ENCODE results near the gene PRSS16.

PRSS16 gene

DNA sequence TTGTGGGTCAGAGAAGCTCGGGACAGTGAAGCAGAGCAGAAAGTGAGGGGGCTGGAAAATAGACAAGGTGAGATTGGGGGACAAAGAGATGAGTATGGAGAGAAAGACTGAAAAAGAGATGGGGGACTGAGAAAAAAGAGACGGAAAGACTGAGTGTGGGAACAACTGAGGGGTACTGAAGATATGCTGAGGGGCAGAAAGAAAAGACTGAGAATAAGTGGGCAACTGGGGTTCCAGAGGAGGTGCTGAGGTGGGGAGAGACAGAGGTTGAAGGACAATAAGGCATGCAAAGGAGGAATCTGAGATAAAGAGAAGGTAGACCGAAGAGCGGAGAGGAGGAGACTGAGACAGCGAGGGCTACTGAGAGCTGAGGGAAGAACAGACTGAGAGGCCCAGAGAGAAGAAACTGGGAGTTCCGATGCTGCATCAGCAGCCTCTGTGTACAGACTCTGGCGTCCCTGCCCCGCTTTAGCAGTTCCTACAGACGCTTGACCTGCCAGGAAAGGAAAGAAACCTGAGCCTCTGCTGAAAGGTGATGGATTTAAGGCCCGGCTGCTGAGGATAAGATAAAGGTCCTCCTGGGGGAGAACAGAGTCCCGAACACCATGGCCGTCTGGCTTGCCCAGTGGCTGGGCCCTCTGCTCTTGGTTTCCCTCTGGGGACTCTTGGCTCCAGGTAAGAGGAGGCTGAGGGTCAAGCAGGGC is at the start of gene PRSS16:
PRSS16 (plus strand) TSS at position 569 of the 704 bp plus-strand sequence; CDS start at position 606, 37 bp downstream.
- no peaks in the 10 kb centered on the region for H3F3A ChIP-seq (ENCODE audit: low read depth)
- H3K9me2 ChIP-seq (replicated peaks; ENCODE audit: low read depth, low read length), result no peaks in the 10 kb centered on the region
- no peak within 1 kb of the TSS for H2AFZ ChIP-seq (ENCODE audit: low read length)
- no peaks in the 10 kb centered on the region for H4K20me1 ChIP-seq (ENCODE audit: insufficient read depth, low read length, poor library complexity, severe bottlenecking)
- H3K9me3 ChIP-seq (ENCODE audit: insufficient read depth, low read depth, low read length), result no peaks in the 10 kb centered on the region
- H3K4me2 ChIP-seq (ENCODE audit: low read depth, low read length, poor library complexity, severe bottlenecking), result no peak within 1 kb of the TSS
- no peaks in the 10 kb centered on the region for H3K27me3 ChIP-seq (ENCODE audit: insufficient read depth, low read length, poor library complexity, severe bottlenecking)
- H3K4me1 ChIP-seq (ENCODE audit: insufficient read depth, low read length, poor library complexity, severe bottlenecking), result no peaks in the 10 kb centered on the region
- H3K9ac ChIP-seq (ENCODE audit: low read depth, low read length, poor library complexity, severe bottlenecking), result no peak within 1 kb of the TSS
- no peak within 1 kb of the TSS for H3K4me3 ChIP-seq (ENCODE audit: low read length, poor library complexity, severe bottlenecking)
- TF ChIP-seq EZH2phosphoT487 (IDR thresholded peaks at IDR 0.05; ENCODE audit: borderline replicate concordance) (no peak), CTCF (conservative IDR thresholded peaks at IDR 0.05; ENCODE audit: low read length) (no peak)
- H3K36me3 ChIP-seq (ENCODE audit: insufficient read depth, low read length), result no peaks in the 10 kb centered on the region
- H3K79me2 ChIP-seq (ENCODE audit: insufficient read depth, low read length), result no peaks in the 10 kb centered on the region

DNA sequence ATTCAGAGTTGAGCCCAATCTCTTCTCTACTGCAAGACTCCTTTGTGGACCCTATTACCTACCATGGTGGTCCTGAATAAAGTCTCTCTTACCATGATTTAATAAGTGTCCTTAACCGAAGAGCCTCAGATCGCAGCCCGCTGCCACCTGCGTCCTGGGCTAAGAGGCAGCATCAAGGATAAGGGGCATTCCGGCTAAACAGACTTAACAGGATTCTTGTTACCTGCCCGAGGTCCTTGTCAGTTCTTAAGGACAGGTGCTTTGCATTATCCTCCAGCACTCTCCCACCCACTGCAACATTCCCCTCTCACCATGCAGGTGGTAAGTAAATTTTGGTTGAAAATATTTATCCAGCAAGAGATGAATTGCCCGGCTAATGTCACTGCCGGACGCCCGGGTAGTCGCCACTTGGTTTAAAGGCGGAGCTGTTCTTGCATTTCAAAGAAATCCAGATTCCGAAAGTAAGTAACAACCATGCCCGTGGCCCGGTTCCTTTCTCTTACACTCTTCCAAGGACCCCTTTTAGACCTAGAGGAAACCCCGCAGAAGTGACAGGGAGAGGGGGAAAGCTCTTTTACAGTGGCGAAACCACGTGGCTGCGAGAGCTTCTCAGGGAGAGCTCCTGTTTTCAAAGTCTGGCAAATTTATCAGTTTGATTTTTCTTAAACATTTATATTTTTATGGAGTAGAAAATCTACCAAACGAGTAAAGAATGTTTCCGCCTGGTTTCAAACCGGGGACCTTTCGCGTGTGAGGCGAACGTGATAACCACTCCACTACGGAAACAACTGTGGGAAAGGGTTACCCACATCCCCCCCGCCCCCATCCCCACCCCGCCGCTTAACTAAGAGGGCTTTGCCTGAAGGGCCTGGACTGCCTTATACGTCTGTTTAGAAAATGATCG is 41.9 kb upstream of the PRSS16 start:
- H3K9me3 ChIP-seq (ENCODE audit: insufficient read depth, low read depth, low read length), result no peaks in the 10 kb centered on the region
- no peaks in the 10 kb centered on the region for H3K27me3 ChIP-seq (ENCODE audit: insufficient read depth, low read length, poor library complexity, severe bottlenecking)
- H4K20me1 ChIP-seq (ENCODE audit: insufficient read depth, low read length, poor library complexity, severe bottlenecking), result no peaks in the 10 kb centered on the region
- H3K4me3 ChIP-seq (ENCODE audit: low read length, poor library complexity, severe bottlenecking), result peak overlapping the region; percentile 55
- no peaks in the 10 kb centered on the region for H3K79me2 ChIP-seq (ENCODE audit: insufficient read depth, low read length)
- H3K4me1 ChIP-seq (ENCODE audit: insufficient read depth, low read length, poor library complexity, severe bottlenecking), result peaks cover 18% of the 10 kb centered on the region
- TF ChIP-seq CTCF (conservative IDR thresholded peaks at IDR 0.05; ENCODE audit: low read length) (no peak), EZH2phosphoT487 (IDR thresholded peaks at IDR 0.05; ENCODE audit: borderline replicate concordance) (no peak)
- H3K9me2 ChIP-seq (replicated peaks; ENCODE audit: low read depth, low read length), result no peaks in the 10 kb centered on the region
- peak overlapping the region; percentile 72 for H3K4me2 ChIP-seq (ENCODE audit: low read depth, low read length, poor library complexity, severe bottlenecking)
- no peaks in the 10 kb centered on the region for H3F3A ChIP-seq (ENCODE audit: low read depth)
- no peaks in the 10 kb centered on the region for H3K36me3 ChIP-seq (ENCODE audit: insufficient read depth, low read length)
- H2AFZ ChIP-seq (ENCODE audit: low read length), result no peak overlapping the region
- H3K9ac ChIP-seq (ENCODE audit: low read depth, low read length, poor library complexity, severe bottlenecking), result peak overlapping the region; percentile 52

DNA sequence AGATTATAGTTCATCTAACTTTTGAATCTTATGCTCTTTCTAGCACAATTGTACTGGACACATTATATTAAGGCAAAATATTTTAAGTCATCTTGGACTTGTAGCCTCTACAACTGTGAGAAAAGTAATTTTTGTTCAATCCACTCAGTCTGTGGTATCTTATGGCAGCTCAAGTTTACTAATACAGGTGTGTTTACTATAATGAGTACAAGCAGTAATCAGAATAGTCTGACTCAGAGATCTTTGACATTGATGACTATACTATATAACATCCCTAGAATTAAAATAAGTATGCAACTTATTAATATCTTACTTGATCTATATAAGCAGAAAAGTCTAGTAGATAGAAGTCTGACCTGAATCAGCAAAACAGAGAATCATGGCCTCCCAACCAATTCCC is 40.7 kb upstream of the PRSS16 start:
- H3K4me1 ChIP-seq (ENCODE audit: insufficient read depth, low read length, poor library complexity, severe bottlenecking), result peaks cover 18% of the 10 kb centered on the region
- no peaks in the 10 kb centered on the region for H3F3A ChIP-seq (ENCODE audit: low read depth)
- no peaks in the 10 kb centered on the region for H3K27me3 ChIP-seq (ENCODE audit: insufficient read depth, low read length, poor library complexity, severe bottlenecking)
- no peaks in the 10 kb centered on the region for H3K9me3 ChIP-seq (ENCODE audit: insufficient read depth, low read depth, low read length)
- no peaks in the 10 kb centered on the region for H3K36me3 ChIP-seq (ENCODE audit: insufficient read depth, low read length)
- H3K9ac ChIP-seq (ENCODE audit: low read depth, low read length, poor library complexity, severe bottlenecking), result peak overlapping the region; percentile 52
- no peak overlapping the region for H2AFZ ChIP-seq (ENCODE audit: low read length)
- no peaks in the 10 kb centered on the region for H4K20me1 ChIP-seq (ENCODE audit: insufficient read depth, low read length, poor library complexity, severe bottlenecking)
- H3K4me2 ChIP-seq (ENCODE audit: low read depth, low read length, poor library complexity, severe bottlenecking), result peak overlapping the region; percentile 72
- H3K9me2 ChIP-seq (replicated peaks; ENCODE audit: low read depth, low read length), result no peaks in the 10 kb centered on the region
- peak overlapping the region; percentile 55 for H3K4me3 ChIP-seq (ENCODE audit: low read length, poor library complexity, severe bottlenecking)
- TF ChIP-seq CTCF (conservative IDR thresholded peaks at IDR 0.05; ENCODE audit: low read length), result no peak
- TF ChIP-seq EZH2phosphoT487 (IDR thresholded peaks at IDR 0.05; ENCODE audit: borderline replicate concordance), result no peak
- no peaks in the 10 kb centered on the region for H3K79me2 ChIP-seq (ENCODE audit: insufficient read depth, low read length)

Data from Loucy (cell line).